HG02678 (cell line): ENCODE data around the gene ADAMTS2.

ENCODE experiments used
- ATAC-seq: cut with Tn5 transposase; IDR thresholded peaks from one replicate; pipeline ENCODE4 v1.9.1; 2021; ENCODE audit warnings: mild to moderate bottlenecking, moderate library complexity; ENCODE audit not compliant: unreplicated experiment

The ADAMTS2 gene

DNA sequence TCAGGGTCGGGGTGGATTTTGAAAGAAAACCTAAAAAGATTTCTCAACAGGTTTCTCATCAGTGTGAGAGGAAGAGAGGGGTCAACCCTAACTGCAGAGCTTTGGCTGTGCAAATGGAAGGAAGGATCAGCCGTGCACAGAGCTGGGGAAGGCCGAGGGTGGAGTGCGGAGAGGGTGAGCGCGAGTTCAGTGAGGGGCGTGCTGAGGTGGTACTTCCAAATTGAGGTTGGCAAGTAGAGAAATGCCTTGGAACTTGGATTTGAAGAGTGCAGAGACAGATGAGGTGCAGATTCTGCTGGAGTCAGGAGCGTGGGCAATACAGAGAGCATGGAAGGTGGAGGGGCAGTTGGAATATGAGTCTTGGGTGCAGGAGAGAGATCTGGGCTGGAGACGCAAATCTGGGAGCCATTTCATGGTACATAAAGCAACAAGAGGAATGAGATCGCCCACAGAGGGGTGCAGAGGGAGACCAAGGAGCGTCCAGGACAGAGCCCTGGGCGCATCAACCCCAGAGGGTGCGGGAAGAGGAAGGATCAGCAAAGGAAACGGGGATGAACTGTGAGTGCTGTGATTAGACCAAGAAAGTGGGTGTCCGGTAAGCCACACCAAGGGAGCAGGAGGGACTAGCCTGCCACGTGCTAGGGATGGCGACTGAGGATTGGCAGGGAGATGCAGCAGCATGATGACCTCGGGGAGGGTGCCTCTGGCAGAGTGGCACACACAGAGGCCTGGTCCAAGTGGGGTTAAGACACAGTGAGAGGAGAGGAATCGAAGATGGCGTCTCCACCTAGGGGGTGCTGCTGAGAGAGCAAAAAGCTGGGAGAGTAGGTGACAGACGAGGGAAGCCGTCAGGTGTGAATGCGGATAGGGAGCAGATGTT is 105.8 kb downstream of the ADAMTS2 start:
- no peak for ATAC-seq

GRCh38 chr5:179238628-179238970 is 106.7 kb downstream of the ADAMTS2 start:
- no peak for ATAC-seq

DNA sequence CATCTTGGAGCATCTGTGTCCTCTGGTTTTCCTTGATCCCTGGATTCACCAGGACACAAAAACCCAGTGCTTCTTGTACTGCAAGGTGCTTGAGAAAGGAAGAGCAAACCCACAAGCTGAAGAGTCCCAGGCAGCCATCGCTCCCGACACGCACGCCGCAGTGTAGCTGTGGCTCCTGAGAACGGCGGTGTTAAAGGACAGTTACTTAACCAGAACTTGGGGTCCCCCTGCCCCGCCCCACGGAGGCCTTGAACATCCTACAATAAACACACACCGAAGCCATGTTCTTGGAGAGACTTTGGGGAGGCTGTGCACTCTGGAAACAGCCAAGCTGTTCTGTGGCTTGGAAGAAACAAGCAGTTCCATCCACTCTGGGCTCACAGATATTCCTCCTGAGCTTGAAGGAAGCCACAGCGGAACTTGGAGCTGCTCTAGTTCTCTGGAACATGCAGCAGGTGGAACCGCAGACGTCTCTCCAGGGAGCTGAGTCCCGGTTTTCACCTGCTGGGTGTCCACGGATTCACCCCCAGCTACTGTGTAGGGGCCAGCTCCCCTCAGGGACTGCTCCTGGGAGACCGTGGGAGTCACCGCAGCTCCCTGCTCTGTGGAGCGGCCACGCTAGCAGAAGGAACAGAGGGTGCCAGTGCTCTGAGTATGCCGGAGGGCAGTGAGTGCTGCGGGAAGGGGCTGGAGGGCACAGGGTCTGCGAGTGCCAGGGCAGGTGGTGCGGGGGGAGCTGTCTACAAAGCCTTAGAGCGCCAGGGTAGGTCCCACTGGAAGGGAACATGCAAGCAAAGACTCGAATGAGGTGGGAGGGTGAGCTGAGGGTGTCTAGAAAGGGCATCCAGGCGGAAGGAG is 107.3 kb downstream of the ADAMTS2 start:
- no peak for ATAC-seq

DNA sequence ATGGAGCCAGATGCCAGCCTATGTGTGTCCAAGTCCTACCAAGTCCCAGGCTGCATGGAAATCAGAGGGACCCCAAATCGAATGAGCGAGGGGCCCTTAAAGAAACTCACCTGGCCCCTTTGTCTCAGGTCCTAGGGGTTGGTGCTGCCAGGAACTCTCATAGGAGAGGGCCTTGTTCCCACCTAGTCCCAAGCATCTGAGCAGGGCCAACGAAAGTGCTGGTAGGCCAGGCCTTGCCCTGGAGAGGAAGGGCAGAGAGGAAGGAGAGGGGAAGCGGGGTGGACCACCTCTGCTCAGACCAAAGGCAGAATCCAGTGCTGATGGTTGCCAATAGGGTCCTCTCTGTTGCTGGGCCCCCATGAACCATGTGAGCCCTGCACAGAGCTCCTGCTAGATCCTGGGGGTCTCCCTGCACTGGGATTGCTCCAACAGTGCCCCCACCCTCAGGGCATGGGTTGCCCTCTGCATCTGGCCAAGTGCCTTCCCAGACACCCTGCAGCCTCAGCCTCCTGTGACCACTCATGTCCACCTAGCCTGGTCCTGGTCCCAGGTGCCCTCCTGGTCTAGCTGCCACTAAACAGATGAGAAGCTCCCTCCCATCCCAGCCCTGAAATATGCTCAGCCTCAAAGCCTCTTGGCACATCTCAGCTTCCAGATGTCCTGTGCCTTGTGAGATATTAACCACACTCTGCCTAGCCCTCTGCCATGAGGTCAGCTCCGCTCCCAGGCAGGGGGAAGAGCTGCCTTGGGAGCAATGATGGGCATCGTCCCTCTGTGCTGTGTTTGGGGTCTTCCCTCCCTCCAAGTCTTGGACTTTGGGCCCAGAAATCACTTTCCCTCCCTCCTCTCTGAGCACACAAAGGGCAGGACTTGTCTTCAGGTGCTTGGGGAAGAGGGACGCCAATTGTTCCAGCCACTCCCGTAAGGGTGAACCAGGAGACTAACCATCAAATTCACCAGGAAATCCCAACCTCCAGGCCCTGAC is 109.6 kb downstream of the ADAMTS2 start:
- ATAC-seq, result no peak

DNA sequence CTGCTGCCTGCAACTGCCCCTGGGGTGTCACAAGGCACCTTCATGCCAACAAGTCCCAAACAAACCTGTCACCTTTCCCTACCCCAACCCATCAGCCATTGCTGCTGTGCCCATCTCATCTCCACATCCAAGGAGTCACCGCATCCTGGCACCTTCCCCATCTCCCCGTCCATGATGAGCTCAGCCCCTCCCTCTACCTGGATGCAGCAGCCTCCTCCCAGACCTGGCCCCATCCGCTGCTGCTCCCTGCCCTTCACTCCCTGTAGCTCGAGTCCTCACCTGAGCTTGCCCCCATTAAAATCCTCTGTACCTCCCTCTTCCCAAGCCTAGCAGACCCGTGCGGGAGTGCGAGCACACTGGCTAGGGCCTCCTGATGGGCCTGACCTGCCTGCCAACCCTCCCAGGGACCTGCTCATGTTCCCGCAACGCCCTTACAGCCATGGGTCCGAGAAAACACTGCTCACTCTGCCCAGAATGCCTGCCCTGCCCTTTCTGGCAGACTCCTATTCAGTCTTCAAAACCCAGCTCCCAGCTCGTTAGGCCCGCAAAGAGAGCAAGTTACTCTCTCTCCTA is 110.6 kb downstream of the ADAMTS2 start:
- ATAC-seq, result no peak

DNA sequence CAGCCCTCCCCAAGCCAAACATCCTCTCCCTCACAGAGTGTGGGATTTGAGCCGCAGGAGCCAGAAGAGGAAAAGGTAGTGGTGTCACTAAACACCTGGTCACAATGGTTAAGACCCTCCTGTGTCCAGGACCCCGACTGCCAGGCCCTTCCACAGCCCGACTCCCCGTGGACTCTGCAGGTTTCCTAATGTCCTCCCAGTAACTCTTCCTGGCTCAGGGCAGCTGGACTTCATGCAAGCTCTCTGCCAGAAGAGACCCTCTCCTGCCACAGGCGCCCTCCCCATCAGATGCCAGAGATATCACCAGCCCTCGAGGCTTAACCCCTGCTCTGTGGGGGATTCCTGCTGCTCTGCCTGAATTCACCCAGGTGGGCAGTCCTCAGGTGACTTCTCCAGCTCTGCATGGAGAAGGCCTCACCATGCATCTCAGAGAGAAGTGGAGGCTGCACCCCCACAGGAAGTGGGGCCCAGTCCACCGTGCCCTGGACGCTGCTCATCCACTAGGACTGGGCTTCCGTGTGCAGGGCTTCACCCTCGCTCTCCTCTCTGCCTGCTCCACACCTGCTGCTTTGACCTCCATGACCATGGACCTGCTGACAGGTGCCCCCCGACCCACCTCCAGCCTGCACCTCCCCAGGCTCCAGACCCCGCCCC is 111.2 kb downstream of the ADAMTS2 start:
- no peak for ATAC-seq

DNA sequence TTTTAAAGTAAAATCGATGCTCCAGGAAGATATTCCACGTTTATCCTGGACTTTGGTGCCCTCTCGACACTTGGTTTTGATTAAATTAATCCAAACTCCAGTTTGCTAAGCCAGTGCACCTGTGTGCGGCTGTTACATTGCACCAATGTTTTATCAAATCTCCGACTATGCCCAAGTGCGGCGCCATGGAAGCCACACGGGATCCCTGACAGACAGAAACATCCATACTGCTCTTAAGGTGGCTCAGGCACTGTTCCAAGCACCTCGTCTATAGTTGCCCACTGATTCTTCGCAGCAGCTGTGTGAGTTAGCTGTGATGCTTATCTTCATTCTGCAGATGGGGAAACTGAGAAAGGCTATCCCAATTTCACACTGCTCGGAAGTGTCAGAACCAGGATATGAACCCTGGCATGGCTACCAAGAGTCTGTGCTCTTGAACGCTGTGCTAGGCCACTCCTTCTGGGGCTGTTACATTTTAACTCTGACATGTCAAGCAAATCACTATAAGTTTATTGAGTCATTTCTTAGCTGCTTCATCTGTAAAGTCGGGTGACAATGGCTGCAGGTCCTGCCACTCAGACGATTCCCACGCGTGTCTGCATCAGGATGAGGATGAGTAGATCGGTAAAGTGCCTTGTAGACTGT is 113.0 kb downstream of the ADAMTS2 start:
- no peak for ATAC-seq

DNA sequence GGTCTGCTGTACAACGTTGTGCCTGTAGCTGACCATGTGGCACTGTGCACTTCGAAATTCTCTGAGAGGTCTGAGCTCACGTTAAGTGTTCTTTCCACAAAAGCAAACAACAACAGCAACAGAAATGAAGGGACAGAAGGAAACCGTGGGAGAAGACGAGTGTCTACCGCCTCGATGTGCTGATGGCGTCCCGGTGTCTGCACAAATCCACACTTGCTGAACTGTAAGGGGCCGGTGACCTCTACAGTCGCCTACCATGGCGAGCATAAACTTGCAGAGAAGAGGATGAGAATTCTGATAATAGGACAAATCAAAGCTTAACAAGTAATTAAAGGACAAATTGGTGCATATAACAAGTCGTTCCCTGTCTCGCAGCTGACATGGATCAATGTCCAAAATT is 114.0 kb downstream of the ADAMTS2 start:
- no peak for ATAC-seq

DNA sequence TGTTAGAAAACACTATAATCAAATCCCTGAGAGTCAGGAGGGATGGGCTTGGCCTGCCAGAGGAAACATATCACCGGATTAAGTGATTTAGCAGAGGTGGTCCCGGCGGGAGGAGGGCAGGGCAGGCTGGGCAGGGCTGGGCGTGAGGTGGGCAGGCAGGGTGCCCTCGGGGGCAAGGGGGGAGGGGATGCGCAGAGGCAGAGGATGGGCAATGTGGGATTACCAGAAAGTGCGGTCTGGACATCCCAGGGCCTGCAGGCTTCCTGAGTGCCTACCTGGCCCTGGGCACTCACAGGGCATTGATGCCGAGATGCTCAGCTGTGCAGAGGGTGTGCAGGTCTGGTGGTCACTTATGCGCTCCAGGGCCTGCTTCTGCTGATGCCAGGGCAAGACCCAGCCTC is 115.2 kb downstream of the ADAMTS2 start:
- ATAC-seq, result no peak

DNA sequence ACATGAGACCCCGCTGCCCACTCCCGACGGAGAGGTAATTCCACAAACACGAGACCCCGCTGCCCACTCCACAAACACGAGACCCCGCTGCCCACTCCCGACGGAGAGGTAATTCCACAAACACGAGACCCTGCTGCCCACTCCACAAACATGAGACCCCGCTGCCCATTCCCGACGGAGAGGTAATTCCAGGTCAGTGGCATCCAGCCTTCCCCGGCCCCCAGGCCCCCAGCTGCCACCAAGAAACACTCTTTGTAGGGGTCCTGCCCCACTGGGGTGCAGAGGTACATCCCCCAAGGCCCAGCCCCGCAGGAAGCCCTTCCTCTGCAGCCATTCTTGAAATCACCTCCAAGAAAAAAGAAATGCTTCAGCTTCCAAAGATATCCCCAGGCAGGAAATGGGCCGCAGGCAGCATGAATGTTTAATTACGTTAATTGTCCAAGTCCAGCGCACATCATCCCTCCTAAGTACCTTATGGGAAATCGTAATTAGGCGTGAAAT is 115.9 kb downstream of the ADAMTS2 start:
- no peak for ATAC-seq

- no peak for ATAC-seq
These were observed 116.7 kb downstream of the ADAMTS2 start for GRCh38 chr5:179228341-179229121.

GRCh38 chr5:179227580-179228311 is 117.5 kb downstream of the ADAMTS2 start:
- no peak for ATAC-seq

- no peak for ATAC-seq
These were observed 118.1 kb downstream of the ADAMTS2 start for GRCh38 chr5:179227229-179227579.

- ATAC-seq, result no peak
These were observed 118.6 kb downstream of the ADAMTS2 start for GRCh38 chr5:179226696-179227095.

DNA sequence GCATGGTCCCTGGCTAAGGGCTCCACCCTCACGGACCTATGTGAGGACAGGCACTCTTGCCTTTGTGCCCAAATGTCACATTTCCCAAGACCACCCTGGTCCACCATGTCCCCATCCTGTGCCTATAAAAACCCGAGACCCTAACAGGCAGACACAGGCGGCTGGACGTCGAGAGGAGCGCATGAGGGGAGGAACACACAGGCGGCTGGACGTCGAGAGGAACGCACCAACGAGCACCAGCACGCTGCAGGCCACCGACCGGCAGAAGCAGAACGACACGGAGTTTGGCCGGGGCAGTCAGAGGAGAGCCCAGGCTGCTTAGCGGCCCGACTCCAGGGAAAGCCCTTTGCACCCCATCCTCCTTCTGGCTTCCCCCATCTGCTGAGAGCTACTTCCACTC is 119.9 kb downstream of the ADAMTS2 start:
- ATAC-seq, result no peak

- ATAC-seq, result no peak
These were observed 120.5 kb downstream of the ADAMTS2 start for GRCh38 chr5:179224741-179225140.

DNA sequence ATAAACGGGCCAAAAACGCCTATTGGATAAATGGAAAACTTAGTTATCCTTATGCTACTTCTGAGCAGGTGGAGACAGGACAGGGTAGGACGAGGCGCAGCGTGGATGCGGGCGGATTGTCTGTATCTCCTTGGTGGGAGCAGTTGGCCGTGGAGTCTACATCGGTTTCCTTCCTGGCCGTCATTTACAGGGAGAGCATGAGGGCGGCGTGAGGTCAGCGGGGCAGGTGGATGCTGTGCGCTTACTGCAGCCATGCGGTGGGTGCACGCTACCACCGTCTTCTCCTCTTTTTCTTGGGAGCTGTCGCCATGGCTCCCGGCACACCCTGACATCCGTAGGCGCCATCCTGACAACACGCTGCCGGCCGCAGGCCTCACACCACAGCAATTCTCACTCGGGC is 121.3 kb downstream of the ADAMTS2 start:
- ATAC-seq, result no peak

DNA sequence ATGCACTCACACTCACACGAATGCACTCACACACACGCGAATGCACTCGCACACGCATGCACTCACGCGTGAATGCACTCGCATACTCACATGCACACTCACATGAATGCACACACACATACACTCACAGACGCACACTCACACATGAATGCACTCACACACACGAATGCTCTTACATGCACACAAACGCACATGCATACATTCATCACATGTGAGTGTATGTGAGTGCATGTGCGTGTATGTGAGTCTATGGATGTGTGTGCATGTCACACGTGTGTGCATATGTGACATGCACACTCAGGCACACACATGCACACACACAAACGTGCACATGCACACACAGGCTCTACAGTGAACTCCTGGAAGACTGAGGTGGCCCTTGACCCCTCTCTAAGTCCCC is 121.7 kb downstream of the ADAMTS2 start:
- no peak for ATAC-seq
